Neural progenitor cell (in vitro differentiated cells): ENCODE results near the gene PRSS12. TPM values are rescaled to one million over a fixed set of nuclear protein-coding genes. Genes with fewer than 3 reads are reported as not detected.

Experiments
- DNase-seq: peaks from one replicate; pipeline ENCODE4 v3.0.0-alpha.2; 2016; ENCODE audit warnings: low spot score
- H2AFZ ChIP-seq: fragments of 200-600 bp; sonication (generic); replicated peaks from 2 replicates; pipeline ENCODE4 v1.6.1; 2016; ENCODE audit warnings: antibody characterized with exemption
- H3F3A ChIP-seq: fragments of 200-600 bp; sonication (generic); 2 replicates; pipeline ENCODE4 v1.6.1; 2016; ENCODE audit warnings: antibody characterized with exemption, low read depth
- H3K27ac ChIP-seq: fragments of 200-600 bp; sonication (generic); 2 replicates; pipeline ENCODE4 v1.5.1; 2016; ENCODE audit warnings: mild to moderate bottlenecking
- H3K27me3 ChIP-seq: fragments of 200-600 bp; sonication (generic); 2 replicates; pipeline ENCODE4 v1.6.1; 2016; ENCODE audit warnings: mild to moderate bottlenecking, moderate library complexity
- H3K36me3 ChIP-seq: fragments of 200-600 bp; sonication (generic); 2 replicates; pipeline ENCODE4 v1.5.1; 2016
- H3K4me1 ChIP-seq: fragments of 200-600 bp; sonication (generic); 2 replicates; pipeline ENCODE4 v1.6.1; 2016; ENCODE audit warnings: mixed run types
- H3K4me2 ChIP-seq: fragments of 200-600 bp; sonication (generic); 2 replicates; pipeline ENCODE4 v1.6.1; 2016
- H3K4me3 ChIP-seq: fragments of 200-600 bp; sonication (generic); 2 replicates; pipeline ENCODE4 v1.5.1; 2016
- H3K79me2 ChIP-seq: fragments of 200-600 bp; sonication (generic); 2 replicates; pipeline ENCODE4 v1.6.1; 2016; ENCODE audit warnings: low read depth
- H3K9ac ChIP-seq: fragments of 200-600 bp; sonication (generic); 2 replicates; pipeline ENCODE4 v1.6.1; 2016
- H3K9me3 ChIP-seq: fragments of 200-600 bp; sonication (generic); 2 replicates; pipeline ENCODE4 v1.5.1; 2016; ENCODE audit warnings: low read depth
- H4K20me1 ChIP-seq: fragments of 200-600 bp; sonication (generic); 2 replicates; pipeline ENCODE4 v1.6.1; 2016; ENCODE audit warnings: low read depth
- H3K27ac Mint-ChIP-seq: 3 replicates; pipeline ENCODE4 v1.8.0; 2021; ENCODE audit warnings: mixed read lengths
- H3K27me3 Mint-ChIP-seq: 2 replicates; pipeline ENCODE4 v1.8.0; 2022; ENCODE audit warnings: low read depth, mild to moderate bottlenecking, inconsistent platforms, moderate library complexity, mixed read lengths; ENCODE audit not compliant: insufficient read depth
- H3K36me3 Mint-ChIP-seq: 3 replicates; pipeline ENCODE4 v1.8.0; 2021; ENCODE audit warnings: mixed read lengths
- H3K4me1 Mint-ChIP-seq: 3 replicates; pipeline ENCODE4 v1.8.0; 2021; ENCODE audit warnings: mixed read lengths
- H3K4me3 Mint-ChIP-seq: 3 replicates; pipeline ENCODE4 v1.8.0; 2021; ENCODE audit warnings: mild to moderate bottlenecking, moderate library complexity, mixed read lengths
- H3K9me3 Mint-ChIP-seq: 3 replicates; pipeline ENCODE4 v1.8.0; 2020; ENCODE audit warnings: mixed read lengths
- CTCF ChIP-seq: fragments of 200-600 bp; sonication (generic); IDR thresholded peaks from 2 replicates; pipeline ENCODE4 v1.5.1; 2017; ENCODE audit warnings: antibody characterized with exemption, mild to moderate bottlenecking
- EZH2 ChIP-seq: fragments of 200-600 bp; sonication (generic); IDR thresholded peaks from 2 replicates; pipeline ENCODE4 v1.6.1; 2017; ENCODE audit warnings: antibody characterized with exemption, mild to moderate bottlenecking, moderate library complexity
- EZH2phosphoT487 ChIP-seq: fragments of 200-600 bp; sonication (generic); IDR thresholded peaks from 2 replicates; pipeline ENCODE4 v1.6.1; 2017; ENCODE audit warnings: antibody characterized with exemption
- total RNA-seq: library from RNA; depleted of rRNA; stranded (reverse); fragments of >200 nt; gene quantifications from 2 replicates; pipeline ENCODE4 v1.2.3, GENCODE V29; 2015; ENCODE audit warnings: low replicate concordance

The PRSS12 gene
- total RNA-seq, 1 donor from 2014 or later, result 1.9 TPM

GRCh38 chr4:118363166-118363565 is 10.4 kb upstream of the PRSS12 start:
- no peaks in the 10 kb centered on the region for H3K4me1 Mint-ChIP-seq
- Histone ChIP-seq H3K9me3 (no peaks in the 10 kb centered on the region), H3K27me3 (no peaks in the 10 kb centered on the region), H3K4me2 (no peak overlapping the region), H3F3A (no peaks in the 10 kb centered on the region), H3K4me1 (no peaks in the 10 kb centered on the region), H3K4me3 (no peak overlapping the region), H4K20me1 (no peaks in the 10 kb centered on the region), H3K36me3 (no peaks in the 10 kb centered on the region), H3K27ac (no peak overlapping the region), H3K79me2 (no peaks in the 10 kb centered on the region), H3K9ac (no peak overlapping the region), H2AFZ (no peak overlapping the region)
- TF ChIP-seq EZH2 (no peak), CTCF (no peak), EZH2phosphoT487 (no peak)
- H3K4me3 Mint-ChIP-seq, result no peak overlapping the region
- H3K9me3 Mint-ChIP-seq, result no peaks in the 10 kb centered on the region
- DNase-seq, result no peak
- H3K27me3 Mint-ChIP-seq, result no peaks in the 10 kb centered on the region
- H3K36me3 Mint-ChIP-seq, result no peaks in the 10 kb centered on the region
- H3K27ac Mint-ChIP-seq, result no peak overlapping the region

DNA sequence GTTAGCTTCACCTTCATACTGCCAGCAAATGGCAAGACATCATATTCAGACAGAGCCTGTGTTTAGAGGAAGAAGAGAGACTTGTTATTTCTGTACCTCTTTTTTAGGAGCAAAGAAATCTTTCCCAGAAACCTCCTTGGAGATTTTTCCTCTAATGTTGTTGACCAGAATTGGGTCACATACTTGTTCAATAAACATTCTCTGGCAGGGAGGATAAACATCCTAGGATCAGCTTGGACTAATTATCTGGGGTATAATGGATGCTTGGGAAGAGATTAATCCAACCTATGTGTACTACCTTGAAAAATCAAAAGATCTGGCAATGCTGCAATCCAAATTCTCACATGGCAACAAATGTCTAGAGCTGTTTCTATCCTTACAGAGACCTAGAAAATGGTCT is 8.4 kb upstream of the PRSS12 start:
- no peak overlapping the region for H3K9ac ChIP-seq
- H2AFZ ChIP-seq, result no peak overlapping the region
- H3K4me1 Mint-ChIP-seq, result no peaks in the 10 kb centered on the region
- no peaks in the 10 kb centered on the region for H3K9me3 ChIP-seq
- no peak for TF ChIP-seq EZH2phosphoT487
- no peak for TF ChIP-seq CTCF
- no peak for TF ChIP-seq EZH2
- H4K20me1 ChIP-seq, result no peaks in the 10 kb centered on the region
- no peak overlapping the region for H3K4me2 ChIP-seq
- no peak overlapping the region for H3K27ac Mint-ChIP-seq
- no peaks in the 10 kb centered on the region for H3K27me3 Mint-ChIP-seq
- no peaks in the 10 kb centered on the region for H3K9me3 Mint-ChIP-seq
- H3K36me3 ChIP-seq, result no peaks in the 10 kb centered on the region
- H3K4me1 ChIP-seq, result no peaks in the 10 kb centered on the region
- no peak for DNase-seq
- H3K4me3 Mint-ChIP-seq, result no peak overlapping the region
- no peaks in the 10 kb centered on the region for H3K36me3 Mint-ChIP-seq
- H3K4me3 ChIP-seq, result no peak overlapping the region
- H3K27ac ChIP-seq, result no peak overlapping the region
- H3F3A ChIP-seq, result no peaks in the 10 kb centered on the region
- no peaks in the 10 kb centered on the region for H3K79me2 ChIP-seq
- no peaks in the 10 kb centered on the region for H3K27me3 ChIP-seq

GRCh38 chr4:118360106-118360505 is 7.3 kb upstream of the PRSS12 start:
- no peak overlapping the region for H3K4me3 ChIP-seq
- no peaks in the 10 kb centered on the region for H3K79me2 ChIP-seq
- H2AFZ ChIP-seq, result no peak overlapping the region
- TF ChIP-seq EZH2 (no peak), CTCF (no peak), EZH2phosphoT487 (no peak)
- no peaks in the 10 kb centered on the region for H3F3A ChIP-seq
- Mint-ChIP-seq H3K27ac (no peak overlapping the region), H3K36me3 (no peaks in the 10 kb centered on the region), H3K4me1 (no peaks in the 10 kb centered on the region), H3K4me3 (no peak overlapping the region), H3K9me3 (no peaks in the 10 kb centered on the region), H3K27me3 (peaks cover 5% of the 10 kb centered on the region)
- no peaks in the 10 kb centered on the region for H3K36me3 ChIP-seq
- no peak for DNase-seq
- no peaks in the 10 kb centered on the region for H4K20me1 ChIP-seq
- no peak overlapping the region for H3K27ac ChIP-seq
- H3K4me2 ChIP-seq, result no peak overlapping the region
- no peaks in the 10 kb centered on the region for H3K4me1 ChIP-seq
- H3K9ac ChIP-seq, result no peak overlapping the region
- no peaks in the 10 kb centered on the region for H3K9me3 ChIP-seq
- no peaks in the 10 kb centered on the region for H3K27me3 ChIP-seq

- peak overlapping the region; percentile 58 for H2AFZ ChIP-seq
- peaks cover 21% of the 10 kb centered on the region for H3K27me3 ChIP-seq
- Mint-ChIP-seq H3K27ac (no peak overlapping the region), H3K9me3 (no peaks in the 10 kb centered on the region), H3K4me3 (no peak overlapping the region), H3K36me3 (no peaks in the 10 kb centered on the region), H3K4me1 (peaks cover 9% of the 10 kb centered on the region), H3K27me3 (peaks cover 11% of the 10 kb centered on the region)
- TF ChIP-seq EZH2 (no peak), EZH2phosphoT487 (no peak), CTCF (no peak)
- no peak for DNase-seq
- H3K4me2 ChIP-seq, result no peak overlapping the region
- H3K4me3 ChIP-seq, result no peak overlapping the region
- no peaks in the 10 kb centered on the region for H3K9me3 ChIP-seq
- H4K20me1 ChIP-seq, result no peaks in the 10 kb centered on the region
- H3K79me2 ChIP-seq, result no peaks in the 10 kb centered on the region
- no peaks in the 10 kb centered on the region for H3K36me3 ChIP-seq
- H3K9ac ChIP-seq, result no peak overlapping the region
- H3F3A ChIP-seq, result peaks cover 13% of the 10 kb centered on the region
- no peak overlapping the region for H3K27ac ChIP-seq
- H3K4me1 ChIP-seq, result peaks cover 6% of the 10 kb centered on the region
Measured at GRCh38 chr4:118357601-118358000, 4.8 kb upstream of the PRSS12 start.
